HCT116 (cell line): Measurements from ENCODE around the gene GNA12. TPM values are rescaled to one million over a fixed set of nuclear protein-coding genes. Genes with fewer than 3 reads are reported as not detected.

Experiments
- ATAC-seq: fragments of 200-7000 bp; cut with Tn5 transposase; 2 replicates; pipeline ENCODE4 v1.9.1; 2020; ENCODE audit warnings: mild to moderate bottlenecking, moderate library complexity
- BruUV-seq: library from RNA; stranded (reverse); fragments of 400-500 nt; replicated peaks from 2 replicates; lab custom pipeline; 2021; lab: Mats Ljungman, UMichigan
- CTCF ChIA-PET: fragments of 300-600 bp; sonication (Branson Sonifier 250); formaldehyde crosslinking; loops from one replicate; lab custom pipeline; 2021; ENCODE audit warnings: antibody characterized with exemption; lab: Charles Lee
- POLR2A ChIA-PET: fragments of 300-600, 350-600 bp; sonication (Branson Sonifier 250); formaldehyde crosslinking; loops from one replicate; lab custom pipeline; 2021; ENCODE audit warnings: antibody characterized with exemption; lab: Charles Lee
- RAD21 ChIA-PET, 2 experiments: fragments of 300-600 bp; sonication (Branson Sonifier 250); formaldehyde crosslinking; loops; one replicate each; lab custom pipeline; 2023; ENCODE audit warnings: low total read pairs in 2 of 2; ENCODE audit not compliant: uncharacterized antibody in 2 of 2, unreplicated experiment in 2 of 2, low non-redundant PET in 1 of 2; lab: Charles Lee
- DNase-seq: peaks from one replicate; pipeline ENCODE4 v3.0.0-alpha.2; 2010; ENCODE audit warnings: low read depth, low spot score
- H2AFZ ChIP-seq: fragments of 200-600 bp; shearing (Covaris generic), sonication (generic); 2 replicates; pipeline ENCODE4 v1.6.1; 2017; ENCODE audit warnings: low read depth, mixed run types, mixed read lengths, antibody characterized with exemption, low read length; ENCODE audit not compliant: poor library complexity, severe bottlenecking
- H3K27ac ChIP-seq: 2 replicates; pipeline ENCODE4 v1.5.1; 2012; ENCODE audit warnings: low read depth, low read length
- H3K27me3 ChIP-seq: fragments of 200-600 bp; sonication (generic); 2 replicates; pipeline ENCODE4 v1.6.1; 2016; ENCODE audit warnings: mixed run types, low read length, mixed read lengths; ENCODE audit not compliant: insufficient read depth
- H3K36me3 ChIP-seq, 2 experiments: fragments of 200-500 bp in 1 of 2; fragments of 200-600 bp in 1 of 2; sonication (Bioruptor generic) in 1 of 2; sonication (generic) in 1 of 2; 2 replicates each; pipeline versions ENCODE4 v1.5.1 to v1.6.1; 2014 to 2016; ENCODE audit warnings: low read length in 2 of 2, inconsistent platforms in 1 of 2, mixed read lengths in 1 of 2, mixed run types in 1 of 2; ENCODE audit not compliant: insufficient read depth in 2 of 2, control insufficient read depth in 1 of 2
- H3K4me1 ChIP-seq, 2 experiments: fragments of 200-600 bp in 1 of 2; sonication (generic) in 1 of 2; 2 replicates each; pipeline versions ENCODE4 v1.5.1 to v1.6.1; 2012 to 2017; ENCODE audit warnings: low read length in 2 of 2, inconsistent platforms in 1 of 2, mild to moderate bottlenecking in 1 of 2, mixed read lengths in 1 of 2, mixed run types in 1 of 2, moderate library complexity in 1 of 2; ENCODE audit not compliant: insufficient read depth in 2 of 2, control insufficient read depth in 1 of 2
- H3K4me2 ChIP-seq: fragments of 200-600 bp; sonication (generic); 2 replicates; pipeline ENCODE4 v1.6.1; 2017; ENCODE audit warnings: mixed run types, low read length, mixed read lengths
- H3K4me3 ChIP-seq, 2 experiments: fragments of 200-600 bp in 1 of 2; sonication (generic) in 1 of 2; replicated peaks in 1 of 2; 2 replicates each; pipeline ENCODE4 v1.5.1; 2011 to 2016; ENCODE audit warnings: low read length in 2 of 2, control low read depth in 1 of 2, low read depth in 1 of 2, mild to moderate bottlenecking in 1 of 2, mixed read lengths in 1 of 2, mixed run types in 1 of 2
- H3K79me2 ChIP-seq: fragments of 200-600 bp; sonication (generic); 2 replicates; pipeline ENCODE4 v1.6.1; 2017; ENCODE audit warnings: mild to moderate bottlenecking, mixed run types, low read length, moderate library complexity, mixed read lengths; ENCODE audit not compliant: insufficient read depth
- H3K9ac ChIP-seq: fragments of 200-600 bp; sonication (generic); 2 replicates; pipeline ENCODE4 v1.6.1; 2016; ENCODE audit warnings: low read length, mixed read lengths
- H3K9me2 ChIP-seq: fragments of 200-600 bp; sonication (generic), shearing (Covaris generic); 2 replicates; pipeline ENCODE4 v1.6.1; 2017; ENCODE audit warnings: mixed run types, mild to moderate bottlenecking, moderate library complexity; ENCODE audit not compliant: insufficient read depth
- H3K9me3 ChIP-seq, 2 experiments: fragments of 200-500 bp in 1 of 2; fragments of 200-600 bp in 1 of 2; sonication (Bioruptor generic) in 1 of 2; sonication (generic) in 1 of 2; 2 replicates each; pipeline ENCODE4 v1.6.1; 2014 to 2017; ENCODE audit warnings: low read length in 2 of 2, mixed read lengths in 2 of 2, inconsistent platforms in 1 of 2, low read depth in 1 of 2, mild to moderate bottlenecking in 1 of 2, mixed run types in 1 of 2, moderate library complexity in 1 of 2; ENCODE audit not compliant: control insufficient read depth in 1 of 2, insufficient read depth in 1 of 2
- H4K20me1 ChIP-seq: fragments of 200-600 bp; sonication (generic), shearing (Covaris generic); 2 replicates; pipeline ENCODE4 v1.6.1; 2017; ENCODE audit warnings: mixed run types, mild to moderate bottlenecking, moderate library complexity; ENCODE audit not compliant: insufficient read depth
- EZH2 ChIP-seq: fragments of 200-600 bp; sonication (generic); IDR thresholded peaks from 2 replicates; pipeline ENCODE4 v1.6.1; 2017; ENCODE audit warnings: antibody characterized with exemption, mixed run types
- FOSL1 ChIP-seq: IDR thresholded peaks from 2 replicates; pipeline ENCODE4 v1.6.1; 2012; ENCODE audit warnings: low read depth
- SIN3A ChIP-seq: IDR thresholded peaks from 2 replicates; pipeline ENCODE4 v1.6.1; 2012; ENCODE audit warnings: low read depth
- TCF7L2 ChIP-seq: IDR thresholded peaks from 2 replicates; pipeline ENCODE4 v1.7.0; 2011; ENCODE audit warnings: borderline replicate concordance, inconsistent platforms; ENCODE audit not compliant: insufficient read depth, insufficient read length; ENCODE audit errors: extremely low read depth
- ZNF274 ChIP-seq: fragments of 200-500 bp; sonication (Bioruptor generic); IDR thresholded peaks from 2 replicates; pipeline ENCODE4 v1.6.1; 2014; ENCODE audit warnings: mild to moderate bottlenecking, low read depth, low read length, inconsistent platforms
- intact Hi-C: fragments of 100-400 bp; cut with micrococcal nuclease; formaldehyde crosslinking; loops from 2 replicates; pipeline ENCODE4 v1.10.0; 2022
- total RNA-seq: library from RNA; stranded (reverse); gene quantifications from one replicate; pipeline ENCODE4 v1.2.1, GENCODE V29; 2021; ENCODE audit not compliant: unreplicated experiment
- TF ChIP-seq, protein P1 (sequence below), 3 experiments: fragments of 200-600 bp in 1 of 3; sonication (generic) in 1 of 3; IDR thresholded peaks in 2 of 3; conservative IDR thresholded peaks in 1 of 3; 2 replicates each; pipeline ENCODE4 v1.5.1; 2012 to 2017; ENCODE audit warnings: low read depth in 2 of 3, low read length in 2 of 3, antibody characterized with exemption in 1 of 3, borderline replicate concordance in 1 of 3, control low read depth in 1 of 3, mild to moderate bottlenecking in 1 of 3, mixed read lengths in 1 of 3, mixed run types in 1 of 3, moderate library complexity in 1 of 3; ENCODE audit not compliant: insufficient read depth in 1 of 3
- TF ChIP-seq, protein P2 (sequence below): IDR thresholded peaks from 2 replicates; pipeline ENCODE4 v1.6.1; 2011; ENCODE audit warnings: mild to moderate bottlenecking, low read length, moderate library complexity; ENCODE audit not compliant: insufficient replicate concordance; ENCODE audit errors: extremely low read depth

Gene GNA12
- total RNA-seq, 1 experiment from 2014 or later, result 32.6 TPM

DNA sequence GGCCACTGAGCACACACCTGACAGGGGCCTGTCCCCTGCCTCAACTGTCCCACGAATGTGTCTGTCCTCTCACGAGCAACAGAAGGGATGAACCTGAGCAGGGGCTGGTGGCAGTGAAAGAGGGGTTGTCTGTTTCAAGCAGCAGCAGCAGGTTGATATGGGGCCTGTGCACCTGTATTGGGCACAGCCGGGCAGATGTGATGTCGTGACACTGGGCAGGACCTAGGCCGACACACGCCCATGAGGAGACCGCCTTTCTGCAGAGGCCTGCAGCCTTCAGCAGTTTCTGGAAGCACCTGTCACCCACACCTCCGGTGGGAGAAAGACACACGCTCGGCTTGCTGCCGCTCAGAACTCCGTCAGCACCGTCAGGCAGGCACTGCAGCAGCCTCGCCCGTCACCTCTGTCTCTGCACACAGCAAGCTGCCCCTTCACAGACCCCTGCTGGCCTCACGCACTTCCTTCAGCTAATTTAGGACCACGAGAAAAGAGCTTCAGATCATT lies 107.6 kb downstream of the GNA12 start:
- ATAC-seq, result no peak; the same call in 1 of the 2 replicates
- RAD21 ChIA-PET, result no interaction called here
- POLR2A ChIA-PET, result no interaction called here

DNA sequence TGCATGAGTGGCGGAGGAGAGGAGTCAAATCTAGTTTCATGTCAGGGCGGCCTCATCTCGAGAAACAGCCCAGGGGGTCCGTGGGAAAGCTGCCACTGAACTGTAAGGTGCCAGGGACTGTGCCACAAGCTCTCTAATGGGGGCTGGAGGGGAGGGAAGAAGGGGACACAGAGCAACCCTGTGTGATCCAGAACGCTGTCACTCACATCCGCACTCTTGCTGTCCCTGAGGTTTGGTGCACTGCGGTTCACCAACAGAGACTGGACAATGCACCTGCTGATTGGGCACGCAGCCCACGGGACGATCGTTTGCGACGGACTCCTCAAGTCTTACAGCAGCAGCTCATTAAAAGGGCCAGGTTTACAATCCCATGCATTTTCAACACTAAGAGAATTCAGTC lies 108.4 kb downstream of the GNA12 start:
- no peak overlapping the region for H3K4me3 ChIP-seq
- no peaks in the 10 kb centered on the region for H3K9me3 ChIP-seq
- no peak overlapping the region for H3K4me2 ChIP-seq
- TF ChIP-seq FOSL1 (no peak), SIN3A (no peak), TCF7L2 (no peak)
- TF ChIP-seq, protein P1, sequence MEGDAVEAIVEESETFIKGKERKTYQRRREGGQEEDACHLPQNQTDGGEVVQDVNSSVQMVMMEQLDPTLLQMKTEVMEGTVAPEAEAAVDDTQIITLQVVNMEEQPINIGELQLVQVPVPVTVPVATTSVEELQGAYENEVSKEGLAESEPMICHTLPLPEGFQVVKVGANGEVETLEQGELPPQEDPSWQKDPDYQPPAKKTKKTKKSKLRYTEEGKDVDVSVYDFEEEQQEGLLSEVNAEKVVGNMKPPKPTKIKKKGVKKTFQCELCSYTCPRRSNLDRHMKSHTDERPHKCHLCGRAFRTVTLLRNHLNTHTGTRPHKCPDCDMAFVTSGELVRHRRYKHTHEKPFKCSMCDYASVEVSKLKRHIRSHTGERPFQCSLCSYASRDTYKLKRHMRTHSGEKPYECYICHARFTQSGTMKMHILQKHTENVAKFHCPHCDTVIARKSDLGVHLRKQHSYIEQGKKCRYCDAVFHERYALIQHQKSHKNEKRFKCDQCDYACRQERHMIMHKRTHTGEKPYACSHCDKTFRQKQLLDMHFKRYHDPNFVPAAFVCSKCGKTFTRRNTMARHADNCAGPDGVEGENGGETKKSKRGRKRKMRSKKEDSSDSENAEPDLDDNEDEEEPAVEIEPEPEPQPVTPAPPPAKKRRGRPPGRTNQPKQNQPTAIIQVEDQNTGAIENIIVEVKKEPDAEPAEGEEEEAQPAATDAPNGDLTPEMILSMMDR (IDR thresholded peaks at IDR 0.05 in 2 of 3, conservative IDR thresholded peaks at IDR 0.05 in 1 of 3; ENCODE audit: borderline replicate concordance in 1 of 3, insufficient read depth in 1 of 3, low read depth in 2 of 3, low read length in 2 of 3), result no peak
- RAD21 ChIA-PET, result no interaction called here
- CTCF ChIA-PET, result no interaction called here
- no peaks in the 10 kb centered on the region for H4K20me1 ChIP-seq
- BruUV-seq, result no TSS peak
- DNase-seq (no peak), ATAC-seq (no peak)
- intact Hi-C loops, result no loop called here
- no peaks in the 10 kb centered on the region for H3K27me3 ChIP-seq
- no peak overlapping the region for H3K27ac ChIP-seq
- H3K9ac ChIP-seq, result no peak overlapping the region
- no peak overlapping the region for H2AFZ ChIP-seq
- POLR2A ChIA-PET, result no interaction called here
- H3K9me2 ChIP-seq, result no peaks in the 10 kb centered on the region
- 0 out of 2 replicates have a peak, but pooled peaks cover 5% of the 10 kb centered on the region for H3K79me2 ChIP-seq
- H3K36me3 ChIP-seq, result no peaks in the 10 kb centered on the region
- peaks cover 0 to 11% of the 10 kb centered on the region in 2 experiments; a peak in 1 of 4 replicates for H3K4me1 ChIP-seq

More for the DNA sequence above, 107.6 kb downstream of the GNA12 start:
- Histone ChIP-seq H3K9ac (no peak overlapping the region), H3K27ac (no peak overlapping the region), H3K9me2 (no peaks in the 10 kb centered on the region), H3K4me3 (no peak overlapping the region), H3K79me2 (0 out of 2 replicates have a peak, but pooled peaks cover 5% of the 10 kb centered on the region), H3K4me2 (no peak overlapping the region), H4K20me1 (no peaks in the 10 kb centered on the region), H2AFZ (no peak overlapping the region), H3K36me3 (no peaks in the 10 kb centered on the region), H3K9me3 (no peaks in the 10 kb centered on the region), H3K4me1 (peaks cover 0 to 11% of the 10 kb centered on the region in 2 experiments; a peak in 1 of 4 replicates), H3K27me3 (no peaks in the 10 kb centered on the region)
- no peak for TF ChIP-seq ZNF274
- TF ChIP-seq EZH2, result no peak
- TF ChIP-seq, protein P2, sequence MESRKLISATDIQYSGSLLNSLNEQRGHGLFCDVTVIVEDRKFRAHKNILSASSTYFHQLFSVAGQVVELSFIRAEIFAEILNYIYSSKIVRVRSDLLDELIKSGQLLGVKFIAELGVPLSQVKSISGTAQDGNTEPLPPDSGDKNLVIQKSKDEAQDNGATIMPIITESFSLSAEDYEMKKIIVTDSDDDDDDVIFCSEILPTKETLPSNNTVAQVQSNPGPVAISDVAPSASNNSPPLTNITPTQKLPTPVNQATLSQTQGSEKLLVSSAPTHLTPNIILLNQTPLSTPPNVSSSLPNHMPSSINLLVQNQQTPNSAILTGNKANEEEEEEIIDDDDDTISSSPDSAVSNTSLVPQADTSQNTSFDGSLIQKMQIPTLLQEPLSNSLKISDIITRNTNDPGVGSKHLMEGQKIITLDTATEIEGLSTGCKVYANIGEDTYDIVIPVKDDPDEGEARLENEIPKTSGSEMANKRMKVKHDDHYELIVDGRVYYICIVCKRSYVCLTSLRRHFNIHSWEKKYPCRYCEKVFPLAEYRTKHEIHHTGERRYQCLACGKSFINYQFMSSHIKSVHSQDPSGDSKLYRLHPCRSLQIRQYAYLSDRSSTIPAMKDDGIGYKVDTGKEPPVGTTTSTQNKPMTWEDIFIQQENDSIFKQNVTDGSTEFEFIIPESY, result no peak
- intact Hi-C loops, result no loop called here
- no peak for DNase-seq
- CTCF ChIA-PET, result no interaction called here
- BruUV-seq, result no TSS peak
